ENCODE measurements around the gene SPNS2. TPM values are rescaled to one million over a fixed set of nuclear protein-coding genes. Genes with fewer than 3 reads are reported as not detected.

SPNS2 gene
- total RNA-seq, 4 donors from 2014 or later, result 12.4 to 81.0 (median 31.9) TPM

DNA sequence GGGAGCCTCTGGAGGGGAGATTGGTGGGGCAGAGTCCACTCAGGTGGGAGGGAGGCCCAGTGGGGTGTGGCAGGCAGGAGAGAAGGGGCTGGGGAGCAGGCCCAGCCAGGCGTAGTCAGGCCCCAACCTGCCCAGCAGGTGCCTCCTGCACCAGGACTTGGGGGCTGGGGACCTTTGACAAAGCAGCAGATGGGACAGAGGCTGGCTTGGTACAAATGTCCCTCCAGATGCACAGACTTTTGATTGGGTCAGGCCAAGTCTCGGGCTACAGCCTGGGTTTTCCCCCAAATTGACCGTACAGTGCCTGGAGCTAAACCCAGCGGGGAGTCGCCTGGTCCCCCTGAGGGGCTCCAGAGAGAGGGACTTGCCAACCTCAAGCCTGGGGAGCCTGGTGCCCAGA lies 61.3 kb downstream of the SPNS2 start:
- no peak for DNase-seq
- Histone ChIP-seq H3K27ac (peak overlapping the region in 3 of 4 donors; percentile 72 to 84 (median 81)), H3K4me1 (peaks cover 0 to 23% (median 4%) of the 10 kb centered on the region in 4 donors), H3K36me3 (no peaks in the 10 kb centered on the region), H3K9me3 (no peaks in the 10 kb centered on the region), H3K4me3 (peak overlapping the region in 3 of 4 donors; percentile 22 to 52 (median 45)), H3K27me3 (no peaks in the 10 kb centered on the region)
- TF ChIP-seq CTCF (IDR thresholded peaks at IDR 0.05), result no peak
- no peak for TF ChIP-seq POLR2A (IDR thresholded peaks at IDR 0.05)

DNA sequence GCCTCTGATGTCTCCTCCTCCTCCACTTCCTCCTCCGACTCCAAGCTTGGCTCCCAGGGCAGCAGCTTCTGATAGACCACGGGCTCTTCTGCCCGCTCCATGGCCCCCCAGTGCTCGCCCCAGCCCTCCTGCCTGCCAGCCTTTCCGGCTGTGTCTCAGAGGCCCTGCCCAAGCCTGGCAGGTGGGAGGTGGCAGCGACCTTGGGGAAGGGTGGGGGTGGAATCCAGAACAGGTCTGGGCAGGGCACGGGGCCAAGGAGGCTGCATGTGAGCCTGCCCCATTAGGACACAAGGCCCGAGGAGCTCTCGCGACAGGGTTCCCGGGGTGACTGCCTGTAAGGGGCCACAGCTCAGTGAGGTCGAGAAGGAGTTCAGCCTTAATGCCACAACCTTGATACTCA lies 61.7 kb downstream of the SPNS2 start, which contains the start of gene GGT6:
Gene GGT6 (minus strand): TSS at position 157 of the 400 bp plus-strand sequence. CDS start 56 bp downstream, at position 101.
- H3K4me3 ChIP-seq, result peak within 1 kb of the TSS in 3 of 4 donors; percentile 22 to 52 (median 45)

GRCh38 chr17:4560837-4561256 lies 62.2 kb downstream of the SPNS2 start:
- Histone ChIP-seq H3K36me3 (no peaks in the 10 kb centered on the region), H3K9me3 (no peaks in the 10 kb centered on the region), H3K27ac (peak overlapping the region in 3 of 4 donors; percentile 72 to 84 (median 81)), H3K4me1 (peaks cover 0 to 27% (median 2%) of the 10 kb centered on the region in 4 donors), H3K4me3 (peak overlapping the region in 2 of 4 donors; percentile 45 to 52), H3K27me3 (no peaks in the 10 kb centered on the region)
- TF ChIP-seq POLR2A (IDR thresholded peaks at IDR 0.05), result no peak
- no peak for TF ChIP-seq CTCF (IDR thresholded peaks at IDR 0.05)
- peak in 1 of 3 donors; percentile 66 for DNase-seq

More for the DNA sequence above, 61.7 kb downstream of the SPNS2 start, which contains the start of gene GGT6:
- Histone ChIP-seq H3K36me3 (no peaks in the 10 kb centered on the region), H3K27ac (peak within 1 kb of the TSS in 3 of 4 donors; percentile 72 to 84 (median 81)), H3K4me1 (peaks cover 0 to 25% (median 4%) of the 10 kb centered on the region in 4 donors), H3K9me3 (no peaks in the 10 kb centered on the region), H3K27me3 (no peaks in the 10 kb centered on the region)
- TF ChIP-seq CTCF (IDR thresholded peaks at IDR 0.05), result no peak
- TF ChIP-seq POLR2A (IDR thresholded peaks at IDR 0.05), result peak; percentile 58 to 62
- DNase-seq, result peak in 2 of 3 donors; percentile 84 to 87

DNA sequence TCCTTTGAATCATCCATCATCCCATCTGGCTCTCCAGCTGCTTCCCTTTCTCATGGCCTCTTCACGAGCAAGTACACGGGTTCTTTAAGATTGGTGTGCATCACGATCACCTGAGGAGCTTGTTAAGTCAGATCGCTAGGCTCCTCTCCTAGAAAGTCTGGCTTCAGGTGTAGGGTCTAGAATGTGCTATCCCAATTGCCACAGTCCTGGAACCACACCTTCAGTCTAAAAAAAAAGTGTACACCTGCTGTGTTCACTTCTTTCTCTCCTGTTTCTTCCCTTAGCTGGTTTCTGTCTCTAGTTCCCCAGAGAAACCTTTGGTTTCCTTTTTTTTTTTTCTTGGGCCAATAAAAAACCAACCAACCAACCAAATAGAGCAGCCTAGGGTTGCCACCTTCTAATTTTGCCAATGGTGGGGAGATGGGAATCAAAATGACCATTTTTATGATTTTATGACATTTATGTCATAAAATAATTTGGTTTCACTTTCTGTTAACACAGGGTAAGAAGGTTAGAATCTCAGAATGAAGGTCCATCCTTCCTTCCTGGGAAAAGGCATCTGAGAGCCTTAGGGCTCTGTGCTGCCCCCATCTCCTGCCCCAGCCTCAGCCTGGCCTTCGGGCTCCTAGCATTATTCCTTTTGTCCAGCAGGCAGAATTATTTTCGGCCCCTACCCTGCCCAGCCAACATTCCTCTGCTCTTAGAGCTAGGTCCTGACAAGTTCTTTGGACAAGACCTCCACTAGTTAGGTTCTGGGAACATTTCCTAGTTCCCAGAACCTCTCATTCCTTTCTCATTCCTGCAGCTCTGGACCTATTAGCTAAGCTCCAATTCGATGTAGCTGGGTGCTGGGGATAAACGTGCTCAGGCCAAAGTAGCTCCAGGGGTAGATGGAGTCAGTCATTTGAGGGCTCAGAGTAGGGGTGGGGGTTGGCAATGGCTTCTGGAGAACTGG lies 63.6 kb downstream of the SPNS2 start:
- Histone ChIP-seq H3K27ac (peak overlapping the region in 3 of 4 donors; percentile 65 to 84 (median 72)), H3K27me3 (no peaks in the 10 kb centered on the region), H3K36me3 (no peaks in the 10 kb centered on the region), H3K4me3 (peak overlapping the region in 1 of 4 donors; percentile 3), H3K4me1 (peaks cover 0 to 29% (median 2%) of the 10 kb centered on the region in 4 donors), H3K9me3 (no peaks in the 10 kb centered on the region)
- DNase-seq, result peak in 1 of 3 donors; percentile 55
- TF ChIP-seq CTCF (IDR thresholded peaks at IDR 0.05), result no peak
- peak in 1 of 2 donors; percentile 38 for TF ChIP-seq POLR2A (IDR thresholded peaks at IDR 0.05)

DNA sequence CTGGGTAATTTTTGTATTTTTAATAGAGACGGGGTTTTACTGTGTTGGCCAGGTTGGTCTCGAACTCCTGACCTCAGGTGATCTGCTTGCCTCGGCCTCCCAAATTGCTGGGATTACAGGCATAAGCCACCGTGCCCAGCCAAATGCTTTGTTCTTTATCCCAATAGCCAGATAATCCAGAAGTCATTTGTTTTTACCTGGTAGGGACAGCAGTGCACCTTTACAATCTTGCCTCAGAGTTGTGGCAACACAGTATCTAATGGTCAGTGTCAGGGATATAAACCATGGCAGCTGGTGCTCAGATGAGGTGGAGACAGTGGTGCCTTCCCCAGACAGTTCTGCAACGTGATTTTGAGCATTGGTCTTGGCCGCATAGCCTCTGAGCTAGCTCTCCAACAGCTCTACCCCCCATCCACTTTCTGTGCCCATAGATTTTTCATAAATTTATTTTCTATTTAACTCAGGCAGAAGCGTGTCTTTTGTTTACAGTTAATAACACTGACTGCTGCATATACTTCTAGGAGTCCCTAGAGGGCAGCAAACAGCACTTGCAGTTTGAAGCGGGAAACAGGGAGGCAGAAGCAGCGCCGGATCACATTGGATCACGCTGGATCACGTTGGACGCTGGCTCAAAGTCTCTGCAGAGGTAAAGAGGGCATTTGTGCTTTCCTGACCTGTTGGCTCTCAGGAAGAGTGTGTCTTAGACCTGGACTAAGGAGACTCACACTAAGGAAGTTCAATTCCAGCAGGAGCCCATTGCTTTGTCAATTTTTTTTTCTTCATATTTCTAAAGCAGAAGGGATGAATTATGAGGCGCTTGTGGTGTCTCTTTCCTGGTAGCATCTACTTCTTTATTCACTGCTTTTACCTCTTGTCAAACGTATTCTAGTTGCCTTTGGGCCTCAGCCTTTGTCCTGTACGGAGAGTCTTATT lies 66.8 kb downstream of the SPNS2 start:
- TF ChIP-seq POLR2A (IDR thresholded peaks at IDR 0.05) (no peak), CTCF (IDR thresholded peaks at IDR 0.05) (peak; percentile 28 to 89 (median 84))
- H3K27me3 ChIP-seq, result no peaks in the 10 kb centered on the region
- DNase-seq, result peak; percentile 39 to 88 (median 81)

More for the DNA sequence above, 66.8 kb downstream of the SPNS2 start:
- no peaks in the 10 kb centered on the region for H3K36me3 ChIP-seq
- no peaks in the 10 kb centered on the region for H3K9me3 ChIP-seq
- H3K4me3 ChIP-seq, result no peak overlapping the region
- peak overlapping the region in 2 of 4 donors; percentile 40 to 51 for H3K27ac ChIP-seq
- H3K4me1 ChIP-seq, result peaks cover 0 to 24% (median 2%) of the 10 kb centered on the region in 4 donors

Measured in Peyer's patch (tissue), 4 donors.